DMS79 (cell line): Measurements from ENCODE around the gene KIF21B.
"Not testable (repeated sequence)": the region's sequence is repeated elsewhere in the genome, so short reads cannot be mapped to it uniquely, and the experiment has no call there.

Experiments used
- DNase-seq: peaks from one replicate; lab custom pipeline; 2025; lab: John Stamatoyannopoulos, UW

The KIF21B gene

DNA sequence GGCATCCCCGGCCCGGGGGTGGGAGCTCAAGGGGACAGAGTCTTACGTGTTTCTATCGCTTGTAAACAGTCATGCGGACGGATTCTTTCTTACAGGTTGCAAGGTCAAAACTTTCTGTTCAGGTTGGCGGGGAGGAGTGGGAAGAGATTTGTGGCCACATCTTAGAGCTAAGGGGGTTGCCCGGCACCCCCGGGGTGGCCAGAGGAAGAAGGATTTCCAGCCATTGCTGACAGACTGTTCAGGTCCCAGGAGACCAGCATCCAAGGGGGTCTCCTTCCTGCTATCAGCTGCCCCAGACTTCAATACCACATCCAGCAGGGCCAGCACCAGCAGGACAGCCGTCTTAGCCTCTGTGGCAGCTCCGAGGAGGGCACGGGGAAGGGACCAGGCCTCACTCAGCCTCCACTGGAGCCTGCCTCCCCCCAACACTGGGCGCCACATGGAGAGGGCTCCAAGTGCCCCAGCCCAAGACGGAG lies 52.0 kb downstream of the KIF21B start:
- DNase-seq, result no peak

GRCh38 chr1:200970771-200971427 lies 52.6 kb downstream of the KIF21B start:
- no peak for DNase-seq

- no peak for DNase-seq
These were observed 53.6 kb downstream of the KIF21B start for GRCh38 chr1:200969726-200970561.

GRCh38 chr1:200968469-200969410 lies 54.8 kb downstream of the KIF21B start:
- DNase-seq, result no peak

DNA sequence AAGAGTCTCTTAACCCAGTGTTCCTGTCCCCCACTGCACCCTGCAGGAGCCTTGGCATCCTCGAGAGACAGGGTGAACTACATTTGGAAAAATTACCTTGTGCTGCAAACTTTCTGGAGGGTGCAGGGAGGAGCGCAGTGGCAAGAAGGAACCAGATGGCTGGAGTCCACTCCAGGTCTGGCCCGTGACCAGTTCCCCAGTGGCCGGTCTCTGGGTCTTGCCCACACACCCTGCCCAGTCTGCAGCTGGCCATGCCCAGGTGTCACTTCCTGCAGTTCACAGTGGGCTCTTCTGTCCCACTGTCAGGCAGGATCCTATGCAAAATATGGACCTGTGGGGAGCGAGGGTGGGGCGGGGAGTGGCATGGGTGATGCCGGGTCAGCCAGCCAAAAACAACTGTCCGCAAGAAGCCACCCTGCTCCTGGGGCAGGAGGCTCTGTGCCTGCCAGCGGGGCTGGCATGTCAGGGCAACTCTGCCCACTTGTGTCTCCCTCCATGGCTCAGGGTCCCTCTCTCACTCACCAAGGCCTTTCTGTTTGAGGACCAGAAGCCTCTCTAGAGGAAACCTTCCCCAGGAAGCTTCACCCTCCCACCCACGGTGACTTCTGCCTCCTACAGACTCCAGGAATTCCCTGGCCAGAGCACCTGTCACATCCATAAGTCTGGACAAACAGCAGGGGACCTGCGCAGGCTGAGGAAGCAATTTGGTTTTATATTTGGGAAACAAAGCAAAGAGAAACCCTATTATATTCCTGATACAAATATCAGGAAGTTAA lies 55.6 kb downstream of the KIF21B start:
- DNase-seq, result no peak

DNA sequence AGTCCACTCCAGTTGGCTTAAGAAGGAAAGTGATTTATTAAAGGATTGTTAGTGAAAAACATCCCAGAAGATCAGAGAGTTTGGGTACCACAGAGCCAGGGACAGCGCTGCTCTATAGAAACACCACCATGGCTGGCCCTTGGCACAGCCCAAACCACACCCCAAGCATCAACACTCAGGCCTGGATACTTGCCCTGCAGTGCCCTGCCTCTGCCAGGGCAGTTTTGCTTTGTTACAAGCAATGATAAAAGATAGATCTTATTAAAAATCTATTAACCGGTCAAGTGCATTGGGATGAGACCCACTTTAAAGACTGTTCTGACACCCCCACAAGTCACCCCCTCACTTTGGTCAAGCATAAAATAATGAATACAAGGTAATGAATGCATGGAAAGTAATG lies 56.6 kb downstream of the KIF21B start:
- no peak for DNase-seq

DNA sequence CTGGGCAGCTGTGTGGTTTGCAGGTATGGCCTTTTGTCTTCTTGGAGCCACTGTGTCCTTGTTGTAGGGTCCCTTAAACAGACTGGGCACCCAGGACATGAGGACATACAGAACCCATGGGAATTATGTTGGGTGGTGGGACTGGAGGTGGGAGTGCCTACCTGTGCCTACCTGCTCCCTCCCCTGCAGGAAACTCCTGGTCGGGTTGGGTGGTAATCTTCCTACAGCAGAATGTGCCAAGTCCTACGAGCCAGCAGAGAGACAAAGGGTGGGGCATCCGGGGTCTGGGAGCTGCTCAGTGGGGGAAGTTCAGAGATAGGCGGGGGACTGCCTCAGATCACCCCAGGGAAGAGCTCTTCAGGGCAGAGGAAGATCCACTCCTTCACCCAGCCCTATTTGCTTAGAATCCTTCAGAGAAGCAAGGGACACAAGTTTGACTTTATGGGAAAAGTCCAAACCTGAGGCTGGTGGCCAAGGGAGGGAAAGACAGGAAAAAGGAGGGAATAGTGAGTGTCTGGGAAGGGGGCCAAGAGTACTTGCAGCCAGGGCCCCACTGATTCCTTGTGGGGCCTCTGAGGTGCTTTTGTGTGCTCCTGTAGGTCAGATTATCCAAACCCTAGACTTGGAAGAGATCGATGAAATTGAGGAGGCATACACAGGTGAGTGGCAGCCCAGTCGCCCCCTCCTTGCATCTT lies 58.3 kb downstream of the KIF21B start:
- no peak for DNase-seq

DNA sequence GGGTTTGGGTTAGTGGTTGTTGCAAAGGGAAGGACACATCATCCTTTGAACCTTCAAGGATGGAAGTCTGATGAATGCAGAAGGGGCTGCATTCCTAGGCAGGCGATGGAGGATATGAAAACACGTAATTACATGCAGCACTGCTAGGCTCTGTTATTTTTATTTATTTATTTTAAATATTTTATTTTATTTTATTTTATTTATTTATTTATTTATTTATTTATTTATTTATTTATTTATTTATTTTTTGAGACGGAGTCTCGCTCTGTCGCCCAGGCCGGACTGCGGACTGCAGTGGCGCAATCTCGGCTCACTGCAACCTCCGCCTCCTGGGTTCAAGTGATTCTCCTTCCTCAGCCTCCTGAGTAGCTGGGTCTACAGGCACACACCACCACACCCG lies 59.6 kb downstream of the KIF21B start:
- DNase-seq, result not testable (repeated sequence)

GRCh38 chr1:200963076-200963475 lies 60.4 kb downstream of the KIF21B start:
- no peak for DNase-seq

DNA sequence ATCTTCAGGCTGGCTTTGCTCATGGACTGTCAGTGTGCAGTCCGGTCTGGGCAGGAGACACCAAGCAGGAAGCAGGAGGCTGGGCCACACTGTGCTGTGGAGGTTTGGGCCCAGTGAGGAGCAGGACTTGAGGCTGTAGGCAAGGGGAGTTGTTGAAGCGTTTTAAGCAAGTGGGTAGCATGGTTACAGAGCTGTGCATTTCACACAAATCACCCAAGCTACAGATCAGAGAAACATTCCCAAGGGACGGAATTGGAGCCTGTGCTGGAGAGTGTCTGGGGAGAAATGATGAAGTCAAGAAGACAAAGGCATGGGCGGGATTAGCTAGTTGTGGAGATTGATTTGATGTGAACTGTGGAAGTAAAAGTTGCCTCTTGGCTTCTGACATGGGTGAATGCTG lies 60.9 kb downstream of the KIF21B start:
- no peak for DNase-seq

- DNase-seq, result not testable (repeated sequence)
These were observed 61.4 kb downstream of the KIF21B start for GRCh38 chr1:200962151-200962550.

DNA sequence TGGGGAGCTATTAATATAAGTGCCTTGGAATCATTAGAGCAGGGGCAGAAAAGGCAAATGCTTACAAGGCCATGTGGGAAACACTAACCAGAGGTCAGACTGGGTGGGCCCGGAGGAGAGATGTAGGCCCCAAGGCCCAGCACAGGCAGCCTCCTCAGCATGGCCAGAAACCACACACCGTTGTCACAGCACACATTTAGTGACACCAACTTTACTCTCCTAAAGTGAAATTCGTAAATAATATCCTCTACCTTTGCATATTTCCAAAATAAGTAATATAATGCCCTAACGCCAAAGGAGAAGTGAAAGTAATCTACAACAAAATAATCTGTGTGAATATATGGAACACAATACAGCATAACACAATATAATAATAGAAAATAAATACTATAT lies 62.6 kb downstream of the KIF21B start:
- DNase-seq, result no peak

DNA sequence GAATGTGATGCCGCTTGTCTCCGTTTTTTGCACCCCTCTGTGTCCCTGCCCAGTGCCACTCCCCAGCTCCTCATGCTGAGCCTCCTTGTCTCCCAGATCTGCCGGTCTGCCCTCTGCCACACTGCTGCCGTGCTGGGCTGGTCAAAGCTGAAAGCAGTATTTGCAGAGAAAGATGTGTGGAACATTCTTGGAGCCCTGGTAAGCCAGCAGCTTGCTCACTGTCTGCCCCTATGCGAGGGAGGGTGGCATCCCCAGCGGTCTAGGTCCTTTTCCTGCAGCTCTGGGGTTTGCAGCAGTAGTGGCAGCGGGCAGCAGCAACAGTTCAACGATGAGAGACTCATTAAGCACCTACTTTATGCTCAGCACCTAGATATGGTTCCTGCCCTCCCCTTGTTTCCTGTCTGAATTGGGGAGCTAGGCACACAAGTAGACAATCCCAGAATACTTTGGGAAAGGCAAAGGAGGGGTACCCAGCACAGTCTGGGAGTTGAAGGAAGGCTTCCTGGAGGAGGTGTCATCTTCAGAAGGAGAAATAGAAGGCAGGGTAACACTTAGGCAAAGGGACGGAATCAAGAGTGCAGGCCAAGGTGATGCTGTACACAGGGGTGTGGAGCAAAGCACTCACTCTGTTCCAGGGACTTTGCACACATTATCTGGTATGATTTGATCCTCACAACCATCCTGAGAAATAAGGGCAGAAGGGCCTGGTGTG lies 63.1 kb downstream of the KIF21B start:
- no peak for DNase-seq

DNA sequence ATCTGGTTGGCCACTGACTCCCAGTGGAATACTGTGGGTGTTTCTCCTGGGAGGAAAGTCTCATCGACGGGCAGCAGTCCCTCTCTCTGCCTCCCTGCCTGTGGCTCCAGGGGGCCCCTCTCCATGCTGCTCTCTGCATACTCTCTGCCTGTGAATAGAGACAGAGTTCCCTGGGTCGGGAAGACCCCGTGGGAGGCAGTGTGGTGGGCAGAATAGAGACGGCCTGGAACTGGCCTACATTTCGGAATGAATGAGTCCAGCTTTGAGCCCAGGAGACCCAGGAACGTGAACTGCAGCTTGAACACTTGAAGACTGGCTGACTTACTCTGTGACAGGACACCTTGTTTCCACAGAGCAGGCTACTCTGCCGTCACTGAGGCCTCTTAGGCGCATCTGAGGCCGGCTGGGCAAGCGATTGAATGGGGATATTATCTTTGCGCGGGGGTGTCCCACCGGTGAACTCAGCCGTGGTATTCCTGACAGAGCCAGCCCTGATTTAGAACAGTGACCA lies 64.0 kb downstream of the KIF21B start:
- no peak for DNase-seq

DNA sequence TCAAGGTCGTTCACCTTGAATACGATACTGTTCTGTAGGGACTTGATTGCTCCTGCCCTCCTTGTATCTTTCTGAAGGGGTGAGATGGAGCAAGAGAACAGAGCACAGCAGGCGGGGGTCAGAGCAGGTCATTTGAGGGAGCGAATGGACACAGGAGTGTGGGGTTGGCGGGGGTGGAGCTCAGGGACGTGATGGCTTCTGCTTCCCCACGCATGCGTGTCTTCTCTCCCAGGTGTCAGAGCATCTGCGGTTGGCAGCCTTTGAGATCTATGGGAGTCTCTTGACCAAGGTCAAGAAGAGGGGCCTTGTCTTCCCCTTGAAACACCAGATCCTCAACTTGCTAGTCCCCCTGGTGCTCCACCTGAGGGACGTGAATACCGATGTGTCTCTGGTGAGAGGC lies 64.9 kb downstream of the KIF21B start:
- DNase-seq, result no peak

- DNase-seq, result no peak
These were observed 69.1 kb downstream of the KIF21B start for GRCh38 chr1:200954434-200954833.

GRCh38 chr1:200951016-200951415 lies 72.5 kb downstream of the KIF21B start:
- no peak for DNase-seq

DNA sequence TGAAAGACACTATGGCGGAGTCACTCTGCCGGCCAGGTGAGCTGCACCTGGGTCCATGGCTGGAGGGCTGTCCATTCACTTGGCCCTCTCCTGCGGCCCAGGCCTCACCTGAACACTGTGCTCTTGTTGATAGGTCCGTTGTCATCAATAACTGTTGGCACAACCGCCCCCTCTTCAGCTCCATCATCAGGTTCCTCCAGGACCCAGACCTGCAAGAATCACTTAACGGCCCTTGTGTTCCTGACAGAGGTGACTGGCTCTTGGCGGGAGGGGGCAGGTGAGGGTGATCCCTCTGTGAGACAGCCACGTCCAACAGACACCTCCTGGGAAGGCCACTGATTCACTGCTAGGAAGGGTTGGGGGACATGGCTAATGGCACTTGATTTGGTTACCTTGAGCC lies 73.9 kb downstream of the KIF21B start:
- DNase-seq, result no peak

DNA sequence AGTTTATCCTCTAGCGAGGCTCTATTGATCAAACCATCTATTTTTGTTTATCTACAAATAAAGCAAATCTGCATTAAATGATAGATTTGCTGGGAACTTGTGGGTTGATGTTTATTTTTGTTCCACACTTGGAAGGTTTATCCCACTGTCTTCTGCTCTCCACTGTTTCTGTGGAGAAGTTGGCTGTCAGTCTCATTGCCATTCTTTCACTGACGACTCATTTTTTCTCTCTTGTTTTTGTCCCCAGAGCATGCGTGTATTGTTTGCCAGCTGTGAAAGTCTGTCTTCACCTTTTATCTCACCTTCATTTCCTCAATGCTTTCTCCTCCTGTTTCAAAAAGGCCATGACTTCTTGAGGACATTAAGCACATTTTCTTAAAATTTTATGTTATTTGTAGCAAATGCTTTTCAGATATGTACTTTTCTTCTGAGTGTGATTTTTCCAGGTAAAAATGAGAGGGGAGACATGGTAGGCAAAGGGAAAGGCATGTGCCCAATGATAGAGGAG lies 76.4 kb downstream of the KIF21B start:
- no peak for DNase-seq

DNA sequence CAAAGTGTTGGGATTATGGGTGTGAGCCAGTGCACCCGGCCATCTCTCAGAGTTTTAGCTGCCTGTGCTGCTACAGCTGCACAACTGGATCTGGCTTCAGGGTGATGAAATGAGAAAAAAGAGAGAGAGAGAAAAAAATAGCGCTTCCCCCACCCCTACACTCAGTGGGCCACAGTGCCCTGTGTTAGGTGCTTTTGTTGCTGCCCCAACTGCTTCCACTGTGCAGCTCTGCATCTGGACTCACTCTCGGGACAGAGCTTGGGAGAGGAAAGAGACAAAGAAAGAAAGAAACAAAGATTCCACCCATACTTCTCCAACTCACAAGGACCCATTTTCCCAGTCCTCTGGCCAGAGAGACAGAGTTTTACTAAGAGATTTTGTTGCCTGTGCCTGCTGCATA lies 78.4 kb downstream of the KIF21B start:
- DNase-seq, result no peak
